ENCODE data around the gene FABP3.

GRCh38 chr1:31370021-31370420 is 2.9 kb downstream of the FABP3 start:
- TF ChIP-seq CTCF (IDR thresholded peaks at IDR 0.05) (no peak), POLR2A (IDR thresholded peaks at IDR 0.05) (no peak)

All from adrenal gland (tissue), 5 donors.